Measurements from ENCODE around the gene ACTR2.

ACTR2 gene

GRCh38 chr2:65198737-65199136 lies 28.9 kb upstream of the ACTR2 start:
- no peak overlapping the region for H3K4me3 ChIP-seq (ENCODE audit: low read length)
- no peak for TF ChIP-seq CTCF (conservative IDR thresholded peaks at IDR 0.05; ENCODE audit: low read length)
- peak; percentile 39 for DNase-seq (ENCODE audit: low read depth)

DNA sequence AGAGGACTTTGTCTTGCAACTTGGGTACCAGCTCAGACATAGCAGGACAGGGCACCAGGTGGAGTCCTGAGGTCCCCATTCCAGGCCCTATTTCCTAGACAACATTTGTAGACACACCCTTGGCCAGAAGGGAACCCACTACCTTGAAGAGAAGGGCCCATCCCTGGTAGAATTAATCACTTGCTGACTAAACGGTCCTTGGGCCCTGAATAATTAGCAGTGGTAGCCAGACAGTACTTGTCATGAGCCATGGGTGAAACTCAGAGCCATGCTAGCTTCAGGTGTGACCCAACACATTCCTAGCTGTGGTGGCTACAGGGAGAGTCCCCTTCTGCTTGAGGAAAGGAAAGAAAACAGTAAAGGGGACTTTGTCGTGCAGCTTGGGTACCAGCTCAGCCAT lies 28.5 kb upstream of the ACTR2 start:
- no peak for DNase-seq (ENCODE audit: low read depth)
- no peak overlapping the region for H3K4me3 ChIP-seq (ENCODE audit: low read length)
- TF ChIP-seq CTCF (conservative IDR thresholded peaks at IDR 0.05; ENCODE audit: low read length), result no peak

DNA sequence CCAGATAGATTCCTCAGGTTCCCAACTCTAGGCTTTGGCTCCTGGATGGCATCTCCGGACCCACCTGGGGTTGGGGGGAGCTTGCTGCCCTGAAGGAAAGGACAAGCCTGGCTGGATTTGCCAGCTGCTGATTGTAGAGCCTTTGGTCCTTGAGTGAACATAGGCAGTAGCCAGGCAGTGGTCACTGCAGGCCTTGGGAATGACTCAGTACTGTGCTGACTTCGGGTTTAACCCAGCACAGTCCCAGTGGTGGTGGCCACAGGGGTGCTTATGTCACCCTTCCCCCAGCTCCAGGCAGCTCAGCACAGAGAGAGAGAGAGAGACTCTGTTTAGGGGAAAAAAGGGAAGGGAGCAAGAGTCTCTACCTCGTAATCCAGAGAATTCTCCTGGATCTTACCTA lies 27.7 kb upstream of the ACTR2 start:
- H3K4me3 ChIP-seq (ENCODE audit: low read length), result no peak overlapping the region
- TF ChIP-seq CTCF (conservative IDR thresholded peaks at IDR 0.05; ENCODE audit: low read length), result no peak
- DNase-seq (ENCODE audit: low read depth), result peak; percentile 36

GRCh38 chr2:65204461-65205210 lies 23.0 kb upstream of the ACTR2 start:
- no peak overlapping the region for H3K4me3 ChIP-seq (ENCODE audit: low read length)
- DNase-seq (ENCODE audit: low read depth), result peak; percentile 60
- no peak for TF ChIP-seq CTCF (conservative IDR thresholded peaks at IDR 0.05; ENCODE audit: low read length)

- no peak for TF ChIP-seq CTCF (conservative IDR thresholded peaks at IDR 0.05; ENCODE audit: low read length)
Measured at GRCh38 chr2:65212115-65212514, 15.5 kb upstream of the ACTR2 start.

DNA sequence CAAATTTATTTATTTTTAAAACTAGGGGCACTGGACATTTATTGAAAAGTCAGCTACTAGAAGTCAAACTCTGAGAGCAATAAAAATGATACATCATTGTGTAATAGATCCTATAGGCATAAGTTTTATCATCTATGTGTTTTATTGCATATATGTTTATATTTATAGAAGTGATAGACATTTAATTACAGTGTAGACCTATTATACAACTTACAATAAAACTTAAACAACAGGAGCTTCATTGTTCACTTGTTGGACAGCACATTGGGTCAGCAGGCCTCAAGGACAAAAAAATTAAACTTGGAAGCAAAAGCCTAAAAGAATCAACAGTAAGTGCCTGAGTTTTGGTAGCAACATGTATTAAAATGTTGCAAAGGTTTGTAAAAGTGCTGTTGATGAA lies 15.0 kb upstream of the ACTR2 start:
- DNase-seq (ENCODE audit: low read depth), result no peak
- H3K4me3 ChIP-seq (ENCODE audit: low read length), result no peak overlapping the region
- TF ChIP-seq CTCF (conservative IDR thresholded peaks at IDR 0.05; ENCODE audit: low read length), result no peak

More at GRCh38 chr2:65212115-65212514, 15.5 kb upstream of the ACTR2 start:
- no peak for DNase-seq (ENCODE audit: low read depth)
- H3K4me3 ChIP-seq (ENCODE audit: low read length), result no peak overlapping the region

DNA sequence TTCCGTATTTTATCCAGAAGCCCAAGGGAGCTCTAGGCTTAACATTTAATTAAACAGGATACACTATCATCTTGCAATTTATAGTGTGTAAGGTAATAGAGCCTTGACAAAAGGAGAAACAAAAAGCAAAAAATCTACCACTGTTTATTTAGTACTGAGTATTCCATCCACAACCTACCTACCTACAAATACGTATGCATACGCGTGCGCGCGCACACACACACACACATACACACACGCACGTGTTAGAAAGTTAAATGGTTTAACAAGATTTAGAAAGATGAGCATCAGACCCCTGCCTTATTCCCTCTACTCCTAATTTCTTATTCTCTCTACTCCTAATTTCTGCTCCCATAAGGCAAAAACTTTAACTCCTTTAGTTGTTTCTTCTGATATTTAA lies 14.6 kb upstream of the ACTR2 start:
- DNase-seq (ENCODE audit: low read depth), result no peak
- TF ChIP-seq CTCF (conservative IDR thresholded peaks at IDR 0.05; ENCODE audit: low read length), result no peak
- no peak overlapping the region for H3K4me3 ChIP-seq (ENCODE audit: low read length)

Measured in AG10803 (cell line).